Stimulated activated CD8-positive, alpha-beta memory T cell treated with anti-CD3 and anti-CD28 coated beads, Interleukin-7, amount 100 ng/mL, for 1 hour (primary cell): ENCODE measurements around the gene SLC9A3.

Source experiments
- DNase-seq, 2 donors: peaks; one replicate each; pipeline ENCODE4 v3.0.0-alpha.2; 2020; ENCODE audit warnings: low read depth in 2 of 2

The SLC9A3 gene

DNA sequence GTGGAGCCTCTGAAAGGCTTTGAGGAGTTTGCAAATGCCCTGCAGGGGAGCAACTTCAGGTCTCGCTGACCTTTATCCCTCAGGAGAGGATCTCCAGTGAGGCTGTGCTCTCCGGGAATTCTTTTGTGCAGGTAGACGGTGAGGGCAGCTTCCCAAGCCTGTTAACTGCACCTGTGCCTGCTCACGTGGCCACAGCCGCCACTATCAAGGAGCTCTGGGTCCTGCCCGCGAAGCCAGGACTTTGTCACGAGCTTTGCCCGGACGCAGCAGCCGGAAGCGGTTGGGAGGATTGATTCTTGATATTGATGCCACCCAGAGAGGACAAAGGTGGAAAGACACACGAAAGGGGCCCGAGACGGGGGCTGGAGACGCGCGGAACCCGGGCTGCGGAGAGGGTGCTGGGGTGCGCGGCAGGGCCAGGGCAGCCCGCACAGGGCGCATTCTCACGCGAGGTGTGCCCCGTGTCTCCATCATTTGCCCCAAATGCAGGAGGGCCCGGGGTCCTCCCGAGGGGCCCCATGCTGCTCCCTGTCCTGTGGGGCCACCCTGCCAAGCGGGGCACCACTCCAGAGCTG is 18.2 kb downstream of the SLC9A3 start:
- DNase-seq = no peak

- no peak for DNase-seq
Measured at GRCh38 chr5:504326-505154, 19.7 kb downstream of the SLC9A3 start.

GRCh38 chr5:502325-503079 is 21.7 kb downstream of the SLC9A3 start:
- no peak for DNase-seq

DNA sequence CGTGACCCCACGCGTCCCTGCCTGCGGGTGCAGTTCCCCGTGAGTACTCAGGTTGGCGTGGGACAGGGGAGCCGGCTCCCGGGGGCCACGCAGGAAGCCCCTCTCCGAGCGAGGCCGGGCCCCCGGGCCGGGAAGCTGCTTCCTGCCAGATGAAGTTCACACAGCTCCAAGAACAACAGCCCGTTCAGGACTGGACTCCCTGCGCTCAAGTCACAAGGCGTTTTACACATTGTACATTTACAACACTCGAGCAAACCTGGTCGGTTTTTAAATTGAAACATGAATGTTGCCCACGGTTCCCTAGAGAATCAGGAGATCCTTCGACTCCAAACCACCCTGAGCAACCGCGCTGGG is 22.4 kb downstream of the SLC9A3 start:
- no peak for DNase-seq

DNA sequence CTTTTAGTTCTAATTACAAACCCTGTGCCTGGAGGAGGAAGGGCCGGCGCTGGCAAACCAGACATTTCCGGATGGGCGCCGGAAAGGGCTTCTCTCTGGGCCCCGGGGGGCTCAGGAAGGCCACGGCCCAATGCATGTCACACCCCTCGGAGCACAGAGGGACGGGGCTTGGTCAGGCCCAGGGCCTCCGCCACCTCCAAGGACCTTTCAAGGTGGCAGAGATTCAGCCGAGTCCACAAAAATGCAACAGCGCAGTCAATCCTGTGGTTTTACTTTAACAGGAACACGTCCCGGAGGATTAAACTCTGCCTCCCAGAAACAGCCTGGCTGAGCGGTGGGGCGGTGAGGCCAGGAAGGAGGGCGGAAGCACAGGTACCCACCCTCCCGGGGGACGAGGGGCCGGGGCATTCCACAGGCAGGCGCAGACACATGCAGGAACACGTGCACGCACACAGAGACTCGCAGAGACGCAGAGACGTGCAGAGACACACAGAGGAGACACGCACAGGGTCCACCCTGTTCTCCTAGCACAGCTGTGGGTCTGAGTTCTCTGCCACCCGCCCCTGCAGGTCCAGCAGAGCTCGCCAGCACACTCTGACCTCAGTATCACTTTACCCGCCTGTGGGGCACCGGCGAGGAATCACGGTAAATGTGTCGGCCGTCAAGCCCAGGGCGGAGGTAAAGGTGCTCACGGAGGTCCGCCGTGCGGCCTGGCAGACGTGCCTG is 23.0 kb downstream of the SLC9A3 start:
- no peak for DNase-seq

- DNase-seq = no peak
Measured at GRCh38 chr5:500491-500890, 23.8 kb downstream of the SLC9A3 start.

GRCh38 chr5:499233-500209 is 24.7 kb downstream of the SLC9A3 start:
- DNase-seq = no peak

GRCh38 chr5:497871-498509 is 26.3 kb downstream of the SLC9A3 start:
- DNase-seq = no peak

GRCh38 chr5:497090-497700 is 27.1 kb downstream of the SLC9A3 start:
- DNase-seq = no peak

DNA sequence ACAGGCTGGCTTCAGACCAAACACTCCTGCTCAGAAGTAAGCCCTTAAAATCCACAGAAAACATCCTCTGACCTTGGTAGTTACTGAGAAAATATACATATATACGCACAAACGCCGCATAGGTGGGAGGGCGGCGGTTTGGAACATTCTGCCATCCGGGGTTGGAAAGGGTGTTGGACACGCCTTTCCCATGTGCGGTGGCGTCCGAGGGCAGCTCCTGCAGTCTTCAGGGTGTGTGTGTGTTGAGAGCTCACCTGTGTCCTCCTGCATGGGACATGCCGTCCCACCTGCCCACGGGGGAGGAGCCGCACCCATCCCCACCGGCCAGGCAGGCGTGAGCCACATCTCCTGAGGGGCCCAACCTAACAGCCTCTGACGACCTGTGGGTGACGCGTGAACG is 28.2 kb downstream of the SLC9A3 start:
- DNase-seq = no peak

- DNase-seq = no peak
Measured at GRCh38 chr5:494667-495255, 29.5 kb downstream of the SLC9A3 start.

DNA sequence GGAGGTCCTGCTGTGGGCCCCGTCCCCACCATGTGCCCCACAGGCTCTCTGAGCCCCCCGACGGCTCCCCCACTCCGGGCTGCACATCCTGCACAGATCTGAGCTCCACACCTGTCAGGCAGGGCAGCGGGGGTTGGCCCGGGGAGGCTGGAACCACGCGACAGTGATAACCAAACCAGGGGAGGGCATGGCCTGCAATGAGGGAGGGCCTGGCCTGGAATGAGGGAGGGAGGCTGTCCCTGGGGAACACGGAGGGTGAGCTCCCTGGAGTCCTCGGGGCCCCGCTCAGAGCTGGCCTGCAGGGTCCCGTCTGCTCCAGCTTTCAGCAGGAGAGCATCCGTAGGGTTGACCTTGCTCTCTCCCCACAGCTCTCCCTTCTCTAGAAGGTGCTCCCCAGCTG is 30.5 kb downstream of the SLC9A3 start:
- no peak for DNase-seq

GRCh38 chr5:493119-493701 is 31.0 kb downstream of the SLC9A3 start:
- no peak for DNase-seq

DNA sequence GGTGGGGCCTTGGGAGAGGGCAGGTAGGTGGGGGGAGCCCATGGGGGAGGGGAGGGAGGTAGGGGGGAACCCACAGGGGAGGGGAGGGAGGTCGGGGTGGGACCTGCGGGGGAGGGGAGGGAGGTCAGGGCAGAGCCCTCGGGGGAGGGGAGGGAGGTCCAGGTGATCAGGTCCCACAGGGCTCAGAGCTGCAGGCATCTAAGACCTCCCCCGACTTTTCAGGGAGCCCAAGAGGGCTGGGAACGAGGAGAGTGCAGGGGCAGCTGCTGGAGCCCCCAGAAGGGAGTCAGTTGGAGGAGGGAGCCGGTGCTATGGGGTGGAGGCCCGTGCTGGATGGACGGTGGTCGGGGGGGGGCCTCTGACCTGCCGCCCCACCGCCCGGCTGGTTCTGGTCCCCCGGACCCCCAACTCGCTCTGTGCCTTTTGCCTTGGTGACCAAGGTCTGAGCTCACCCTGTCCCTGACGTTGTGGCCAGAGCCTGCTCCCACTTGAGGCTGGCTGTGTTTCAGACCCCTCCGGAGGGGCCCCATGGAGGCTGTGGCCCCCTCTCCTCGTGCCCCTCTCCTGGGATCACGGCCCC is 31.8 kb downstream of the SLC9A3 start:
- DNase-seq = no peak

DNA sequence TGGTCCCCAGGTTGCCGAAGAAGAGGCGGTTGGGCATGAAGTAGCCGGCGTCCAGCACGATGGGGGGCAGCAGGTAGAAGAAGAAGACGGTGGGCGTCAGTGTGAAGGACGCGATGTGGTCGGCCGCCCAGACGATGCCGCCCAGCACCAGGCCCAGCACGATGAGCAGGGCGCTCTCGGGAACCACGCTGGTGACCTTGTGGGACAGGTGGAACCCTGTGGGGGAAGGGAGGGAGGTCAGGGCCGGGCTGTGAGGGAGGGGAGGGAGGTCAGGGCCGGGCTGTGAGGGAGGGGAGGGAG is 32.4 kb downstream of the SLC9A3 start:
- no peak for DNase-seq

DNA sequence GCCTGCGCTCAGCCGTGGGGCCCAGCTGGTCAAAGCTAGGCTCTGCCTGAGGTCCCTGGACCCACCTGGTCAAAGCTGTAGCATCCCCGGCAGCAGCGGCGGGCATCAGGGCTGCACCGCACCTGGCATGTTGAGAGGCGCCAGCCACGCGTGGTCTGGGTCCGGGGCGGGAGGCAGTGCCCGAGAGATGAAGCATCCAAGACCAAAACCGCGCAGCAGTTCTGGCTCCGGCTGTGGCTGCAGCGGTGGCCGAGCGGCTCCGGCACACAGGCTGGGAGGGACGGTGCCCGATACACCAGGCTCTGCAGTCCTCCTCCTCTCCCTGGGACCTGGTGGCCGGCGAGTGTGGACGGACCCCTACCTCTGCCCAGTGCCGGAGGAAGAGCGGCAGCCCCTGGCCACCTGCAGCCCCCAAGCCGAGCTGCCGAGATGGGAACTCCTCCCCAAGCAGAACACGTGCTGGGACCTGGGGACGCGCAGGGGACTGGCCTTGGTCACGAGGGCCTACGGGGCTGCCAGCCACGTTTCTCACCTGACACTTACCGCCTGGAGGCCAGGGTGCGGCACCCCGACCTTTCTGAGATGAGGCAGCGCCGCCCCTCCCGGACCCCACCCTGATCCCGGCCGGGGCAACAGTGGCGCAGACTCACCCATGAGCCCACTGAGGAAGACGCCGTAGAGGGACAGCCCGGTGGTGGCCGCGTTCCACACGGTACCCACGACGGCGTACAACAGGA is 33.0 kb downstream of the SLC9A3 start:
- DNase-seq = no peak

- no peak for DNase-seq
Measured at GRCh38 chr5:490116-491106, 33.8 kb downstream of the SLC9A3 start.
